ENCODE measurements around the gene FUT1. TPM values are rescaled to one million over a fixed set of nuclear protein-coding genes. Genes with fewer than 3 reads are reported as not detected.

Gene FUT1
- total RNA-seq, 4 donors from 2014 or later: 0.98 to 4.2 (median 2.4) TPM

DNA sequence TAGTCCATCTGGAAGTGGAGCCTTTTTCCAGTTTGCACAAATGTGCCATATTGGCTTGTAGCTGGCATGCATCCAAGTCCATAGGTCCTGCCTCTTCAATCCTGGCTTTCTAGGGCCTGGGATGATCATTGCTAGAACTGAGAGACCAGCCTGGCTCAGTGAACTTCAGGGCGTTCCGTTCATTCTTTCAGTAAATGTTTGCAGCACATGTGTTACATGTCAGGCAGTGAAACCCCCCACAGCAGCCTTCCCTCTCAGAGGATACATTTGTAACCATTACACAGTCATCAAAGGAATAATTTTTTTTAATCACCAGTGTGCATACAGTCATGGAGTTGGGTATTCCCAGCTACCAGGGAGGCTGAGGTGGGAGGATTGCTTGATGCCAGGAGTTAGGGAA lies 47.0 kb downstream of the FUT1 start:
- H3K27ac ChIP-seq: no peak overlapping the region
- H3K4me1 ChIP-seq: no peaks in the 10 kb centered on the region
- no peak for TF ChIP-seq POLR2A (IDR thresholded peaks at IDR 0.05)
- TF ChIP-seq, protein P1, sequence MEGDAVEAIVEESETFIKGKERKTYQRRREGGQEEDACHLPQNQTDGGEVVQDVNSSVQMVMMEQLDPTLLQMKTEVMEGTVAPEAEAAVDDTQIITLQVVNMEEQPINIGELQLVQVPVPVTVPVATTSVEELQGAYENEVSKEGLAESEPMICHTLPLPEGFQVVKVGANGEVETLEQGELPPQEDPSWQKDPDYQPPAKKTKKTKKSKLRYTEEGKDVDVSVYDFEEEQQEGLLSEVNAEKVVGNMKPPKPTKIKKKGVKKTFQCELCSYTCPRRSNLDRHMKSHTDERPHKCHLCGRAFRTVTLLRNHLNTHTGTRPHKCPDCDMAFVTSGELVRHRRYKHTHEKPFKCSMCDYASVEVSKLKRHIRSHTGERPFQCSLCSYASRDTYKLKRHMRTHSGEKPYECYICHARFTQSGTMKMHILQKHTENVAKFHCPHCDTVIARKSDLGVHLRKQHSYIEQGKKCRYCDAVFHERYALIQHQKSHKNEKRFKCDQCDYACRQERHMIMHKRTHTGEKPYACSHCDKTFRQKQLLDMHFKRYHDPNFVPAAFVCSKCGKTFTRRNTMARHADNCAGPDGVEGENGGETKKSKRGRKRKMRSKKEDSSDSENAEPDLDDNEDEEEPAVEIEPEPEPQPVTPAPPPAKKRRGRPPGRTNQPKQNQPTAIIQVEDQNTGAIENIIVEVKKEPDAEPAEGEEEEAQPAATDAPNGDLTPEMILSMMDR (IDR thresholded peaks at IDR 0.05): no peak
- no peak for TF ChIP-seq EP300 (IDR thresholded peaks at IDR 0.05)
- no peaks in the 10 kb centered on the region for H3K27me3 ChIP-seq
- no peak overlapping the region for H3K4me3 ChIP-seq
- no peaks in the 10 kb centered on the region for H3K9me3 ChIP-seq
- DNase-seq (ENCODE audit: low spot score in 2 of 2): no peak
- H3K36me3 ChIP-seq: peaks cover 0 to 47% (median 0%) of the 10 kb centered on the region in 3 donors
- WGBS, 2 donors: 41 to 49% methylated on average over 2 of the region's 2 CpGs

- Histone ChIP-seq H3K27me3 (no peaks in the 10 kb centered on the region), H3K36me3 (peaks cover 0 to 47% (median 0%) of the 10 kb centered on the region in 3 donors), H3K9me3 (no peaks in the 10 kb centered on the region), H3K27ac (no peak overlapping the region), H3K4me1 (no peaks in the 10 kb centered on the region), H3K4me3 (no peak overlapping the region)
- DNase-seq (ENCODE audit: low spot score in 2 of 2): no peak
- 97 to 98% methylated on average over 21 to 22 of the region's 23 CpGs for WGBS, 2 donors
- TF ChIP-seq, protein P1 (IDR thresholded peaks at IDR 0.05): no peak
- no peak for TF ChIP-seq POLR2A (IDR thresholded peaks at IDR 0.05)
These were observed 49.1 kb downstream of the FUT1 start for GRCh38 chr19:48703316-48703715.

GRCh38 chr19:48702701-48703100 lies 49.7 kb downstream of the FUT1 start:
- no peaks in the 10 kb centered on the region for H3K4me1 ChIP-seq

GRCh38 chr19:48698046-48698445 lies 54.4 kb downstream of the FUT1 start:
- no peak overlapping the region for H3K4me3 ChIP-seq
- peaks cover 0 to 21% of the 10 kb centered on the region in 2 donors for H3K27me3 ChIP-seq
- no peak for DNase-seq (ENCODE audit: low spot score in 2 of 2)
- no peak for TF ChIP-seq POLR2A (IDR thresholded peaks at IDR 0.05)
- no peak for TF ChIP-seq EP300 (IDR thresholded peaks at IDR 0.05)
- TF ChIP-seq, protein P1 (IDR thresholded peaks at IDR 0.05): no peak
- WGBS, 2 donors: 51 to 56% methylated on average over 4 of the region's 4 CpGs
- no peaks in the 10 kb centered on the region for H3K9me3 ChIP-seq
- peaks cover 0 to 12% (median 2%) of the 10 kb centered on the region in 4 donors for H3K4me1 ChIP-seq
- H3K27ac ChIP-seq: no peak overlapping the region
- H3K36me3 ChIP-seq: peaks cover 0 to 22% (median 0%) of the 10 kb centered on the region in 3 donors

More at GRCh38 chr19:48702701-48703100, 49.7 kb downstream of the FUT1 start:
- no peak overlapping the region for H3K4me3 ChIP-seq
- no peaks in the 10 kb centered on the region for H3K9me3 ChIP-seq
- TF ChIP-seq, protein P1 (IDR thresholded peaks at IDR 0.05): no peak
- no peak for TF ChIP-seq POLR2A (IDR thresholded peaks at IDR 0.05)
- TF ChIP-seq EP300 (IDR thresholded peaks at IDR 0.05): no peak
- peaks cover 0 to 47% (median 0%) of the 10 kb centered on the region in 3 donors for H3K36me3 ChIP-seq
- H3K27me3 ChIP-seq: no peaks in the 10 kb centered on the region
- no peak for DNase-seq (ENCODE audit: low spot score in 2 of 2)
- 90 to 94% methylated on average over 13 of the region's 13 CpGs for WGBS, 2 donors
- H3K27ac ChIP-seq: no peak overlapping the region

Small RNAs within 50 kb of the gene (small RNA-seq; reads per million reads assigned to genes)
- gene RNU6-317P: not detected

Other genes starting within 250 kb of the FUT1 start
- gene LMTK3, start 240.8 kb downstream of the FUT1 start, total RNA-seq: 1 to 10 TPM in 1 of 4 donors, under 1 TPM in 2, not detected in 1; under 0.01 to 1.8 (median 0.59) TPM
- gene SULT2B1, start 200.5 kb downstream of the FUT1 start, total RNA-seq: not detected
- gene SPACA4, start 145.9 kb downstream of the FUT1 start, total RNA-seq: not detected
- gene FAM83E, start 137.6 kb downstream of the FUT1 start, total RNA-seq: not detected
- 1,000 to 10,000 TPM; 2,253 to 3,141 (median 2,490) TPM for gene RPL18, start 133.5 kb downstream of the FUT1 start, total RNA-seq
- 10 to 100 TPM; 28.0 to 34.7 (median 30.1) TPM for gene SPHK2, start 133.1 kb downstream of the FUT1 start, total RNA-seq
- gene DBP, start 115.3 kb downstream of the FUT1 start, total RNA-seq: 10 to 100 TPM in 2 of 4 donors, 1 to 10 TPM in 2; 2.4 to 20.1 (median 10.1) TPM
- gene CA11, start 106.5 kb downstream of the FUT1 start, total RNA-seq: 1 to 10 TPM; 3.1 to 5.4 (median 4.0) TPM
- 1 to 10 TPM in 3 of 4 donors, under 1 TPM in 1; 0.78 to 6.9 (median 2.2) TPM for gene NTN5, start 79.6 kb downstream of the FUT1 start, total RNA-seq
- gene FUT2, start 56.7 kb downstream of the FUT1 start, total RNA-seq: under 1 TPM in 1 of 4 donors, not detected in 3; 0.44 TPM
- 1 to 10 TPM; 2.7 to 7.2 (median 5.9) TPM for gene MAMSTR, start 32.9 kb downstream of the FUT1 start, total RNA-seq
- gene RASIP1, start 12.0 kb downstream of the FUT1 start, total RNA-seq: 10 to 100 TPM; 12.3 to 23.3 (median 19.8) TPM
- under 1 TPM in 2 of 4 donors, not detected in 2; 0.21 to 0.30 TPM for gene IZUMO1, start 5.7 kb downstream of the FUT1 start, total RNA-seq
- gene FGF21, start 2.9 kb upstream of the FUT1 start, total RNA-seq: not detected
- 100 to 1,000 TPM in 1 of 4 donors, 10 to 100 TPM in 3; 75.8 to 108 (median 88.3) TPM for gene BCAT2, start 58.4 kb upstream of the FUT1 start, total RNA-seq
- gene HSD17B14, start 83.8 kb upstream of the FUT1 start, total RNA-seq: 10 to 100 TPM; 20.1 to 34.5 (median 26.3) TPM
- gene PLEKHA4, start 116.0 kb upstream of the FUT1 start, total RNA-seq: 100 to 1,000 TPM; 211 to 444 (median 282) TPM
- 100 to 1,000 TPM in 2 of 4 donors, 10 to 100 TPM in 2; 81.0 to 171 (median 101) TPM for gene PPP1R15A, start 119.8 kb upstream of the FUT1 start, total RNA-seq
- gene TULP2, start 146.1 kb upstream of the FUT1 start, total RNA-seq: 1 to 10 TPM in 1 of 4 donors, under 1 TPM in 2, not detected in 1; 0.22 to 2.5 (median 0.60) TPM
- 100 to 1,000 TPM; 220 to 352 (median 287) TPM for gene NUCB1, start 147.7 kb upstream of the FUT1 start, total RNA-seq
- gene DHDH, start 181.1 kb upstream of the FUT1 start, total RNA-seq: 1 to 10 TPM in 1 of 4 donors, not detected in 3; 1.2 TPM
- 10 to 100 TPM; 31.4 to 61.2 (median 38.4) TPM for gene BAX, start 202.2 kb upstream of the FUT1 start, total RNA-seq
- gene FTL, start 212.7 kb upstream of the FUT1 start, total RNA-seq: 1,000 to 10,000 TPM; 5,480 to 8,362 (median 5,857) TPM
- 10 to 100 TPM; 28.8 to 42.0 (median 31.0) TPM for gene GYS1, start 240.7 kb upstream of the FUT1 start, total RNA-seq
- gene RUVBL2, start 241.2 kb upstream of the FUT1 start, total RNA-seq: 100 to 1,000 TPM in 1 of 4 donors, 10 to 100 TPM in 3; 69.2 to 120 (median 78.5) TPM

Data from tibial nerve (tissue), 4 donors.